BJ (cell line): Measurements from ENCODE around the gene SPINK4. TPM values are rescaled to one million over a fixed set of nuclear protein-coding genes. Genes with fewer than 3 reads are reported as not detected.

Experiments used
- CTCF ChIA-PET: fragments of 350-600 bp; formaldehyde crosslinking; extraction: SDS; loops from one replicate; lab custom pipeline; 2021; ENCODE audit warnings: antibody characterized with exemption, inconsistent platforms; lab: Yijun Ruan, JAX
- POLR2A ChIA-PET: fragments of 300-600 bp; sonication (Branson Sonifier 250); formaldehyde crosslinking; extraction: SDS; loops from one replicate; lab custom pipeline; 2021; ENCODE audit warnings: antibody characterized with exemption; lab: Charles Lee
- DNase-seq: peaks from one replicate; pipeline ENCODE4 v3.0.0-alpha.2; 2011; ENCODE audit warnings: low read depth
- H3K27me3 ChIP-seq: 2 replicates; pipeline ENCODE4 v1.6.0; 2011; ENCODE audit warnings: low read length; ENCODE audit not compliant: control insufficient read depth, insufficient read depth
- H3K36me3 ChIP-seq: 2 replicates; pipeline ENCODE4 v1.5.1; 2011; ENCODE audit warnings: low read length; ENCODE audit not compliant: control insufficient read depth, insufficient read depth
- H3K4me3 ChIP-seq: 2 replicates; pipeline ENCODE4 v1.5.1; 2011; ENCODE audit warnings: low read depth, mild to moderate bottlenecking, control low read depth, low read length
- polyA plus RNA-seq: library from polyadenylated mRNA; depleted of rRNA; stranded (reverse); fragments of >200 nt; gene quantifications from 2 replicates; pipeline ENCODE4 v1.2.3, GENCODE V29; 2011
- TF ChIP-seq, protein P1 (sequence below): IDR thresholded peaks from 2 replicates; pipeline ENCODE4 v1.5.1; 2011; ENCODE audit warnings: low read depth, mild to moderate bottlenecking, control low read depth, inconsistent platforms, low read length, moderate library complexity; ENCODE audit not compliant: insufficient read depth

Gene SPINK4
- polyA plus RNA-seq, 1 experiment: not detected

- H3K27me3 ChIP-seq: no peaks in the 10 kb centered on the region
- H3K36me3 ChIP-seq: peaks cover 17% of the 10 kb centered on the region
- H3K4me3 ChIP-seq: no peak overlapping the region
- ChIA-PET CTCF (interaction anchor here (1.4 kb wide), 1 partner anchor 175 kb away, joined by 5 read pairs; no protein-coding TSS in a partner anchor), POLR2A (no interaction called here)
- TF ChIP-seq, protein P1, sequence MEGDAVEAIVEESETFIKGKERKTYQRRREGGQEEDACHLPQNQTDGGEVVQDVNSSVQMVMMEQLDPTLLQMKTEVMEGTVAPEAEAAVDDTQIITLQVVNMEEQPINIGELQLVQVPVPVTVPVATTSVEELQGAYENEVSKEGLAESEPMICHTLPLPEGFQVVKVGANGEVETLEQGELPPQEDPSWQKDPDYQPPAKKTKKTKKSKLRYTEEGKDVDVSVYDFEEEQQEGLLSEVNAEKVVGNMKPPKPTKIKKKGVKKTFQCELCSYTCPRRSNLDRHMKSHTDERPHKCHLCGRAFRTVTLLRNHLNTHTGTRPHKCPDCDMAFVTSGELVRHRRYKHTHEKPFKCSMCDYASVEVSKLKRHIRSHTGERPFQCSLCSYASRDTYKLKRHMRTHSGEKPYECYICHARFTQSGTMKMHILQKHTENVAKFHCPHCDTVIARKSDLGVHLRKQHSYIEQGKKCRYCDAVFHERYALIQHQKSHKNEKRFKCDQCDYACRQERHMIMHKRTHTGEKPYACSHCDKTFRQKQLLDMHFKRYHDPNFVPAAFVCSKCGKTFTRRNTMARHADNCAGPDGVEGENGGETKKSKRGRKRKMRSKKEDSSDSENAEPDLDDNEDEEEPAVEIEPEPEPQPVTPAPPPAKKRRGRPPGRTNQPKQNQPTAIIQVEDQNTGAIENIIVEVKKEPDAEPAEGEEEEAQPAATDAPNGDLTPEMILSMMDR: no peak
- no peak for DNase-seq
Measured at GRCh38 chr9:33277484-33277883, 37.5 kb downstream of the SPINK4 start.

GRCh38 chr9:33285502-33285901 is 45.5 kb downstream of the SPINK4 start:
- Histone ChIP-seq H3K4me3 (no peak overlapping the region), H3K36me3 (peaks cover 9% of the 10 kb centered on the region), H3K27me3 (no peaks in the 10 kb centered on the region)
- ChIA-PET CTCF (interaction anchor here (0.6 to 1.6 kb wide), 4 partner anchors 32 to 339 kb away, joined by 3 to 5 read pairs (median 4); no protein-coding TSS in a partner anchor), POLR2A (no interaction called here)
- no peak for DNase-seq
- TF ChIP-seq, protein P1: no peak

- H3K27me3 ChIP-seq: no peaks in the 10 kb centered on the region
- POLR2A ChIA-PET: no interaction called here
- TF ChIP-seq, protein P1: peak; percentile 85
- H3K36me3 ChIP-seq: peaks cover 5% of the 10 kb centered on the region
- CTCF ChIA-PET: interaction anchor here (0.7 to 2.3 kb wide), 19 partner anchors 9 to 202 kb away, joined by 3 to 25 read pairs (median 4); partner anchors contain the start of genes AQP3, BAG1 and CHMP5
- H3K4me3 ChIP-seq: no peak overlapping the region
- peak; percentile 15 for DNase-seq
Measured at GRCh38 chr9:33287087-33287490, 47.1 kb downstream of the SPINK4 start.

GRCh38 chr9:33288235-33288634 is 48.3 kb downstream of the SPINK4 start:
- DNase-seq: no peak
- TF ChIP-seq, protein P1: no peak
- Histone ChIP-seq H3K4me3 (no peak overlapping the region), H3K27me3 (no peaks in the 10 kb centered on the region), H3K36me3 (peaks cover 3% of the 10 kb centered on the region; the same call in 1 of the 2 replicates)
- ChIA-PET CTCF (interaction anchor here (0.9 to 2.3 kb wide), 5 partner anchors 10 to 178 kb away, joined by 3 to 25 read pairs (median 4); no protein-coding TSS in a partner anchor), POLR2A (no interaction called here)

DNA sequence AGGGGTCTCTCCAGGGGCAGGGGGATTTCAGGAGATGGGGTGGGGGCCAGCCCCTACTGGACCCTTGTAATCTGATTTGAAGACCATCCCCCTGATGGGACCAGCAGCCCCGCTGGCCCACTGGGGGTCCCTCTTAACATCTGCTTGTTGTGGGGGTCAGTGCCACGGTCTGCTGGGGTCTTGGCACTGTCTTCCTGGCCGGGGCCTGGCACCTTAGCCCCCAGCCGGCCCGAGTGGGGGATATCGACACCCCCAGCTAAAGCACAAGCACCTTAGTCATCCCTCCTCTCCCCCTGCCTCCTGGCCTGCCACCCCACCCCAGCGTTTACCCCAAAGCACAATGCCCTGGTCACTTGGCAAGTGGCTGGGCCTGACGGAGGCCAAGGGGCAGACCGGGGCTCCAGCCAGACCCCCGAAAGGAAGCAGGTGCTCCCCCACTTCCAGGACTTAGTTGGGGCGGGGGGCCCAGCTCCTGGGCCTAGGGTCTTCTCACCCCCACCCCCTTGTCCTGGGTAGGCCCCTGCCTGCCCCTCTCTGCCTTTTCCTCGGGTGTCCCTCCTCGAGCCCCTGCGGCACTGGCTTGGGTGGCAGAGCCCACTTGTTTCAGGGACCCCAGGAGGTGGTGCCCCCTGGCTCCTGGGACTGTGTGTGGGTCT is 49.0 kb downstream of the SPINK4 start:
- ChIA-PET POLR2A (no interaction called here), CTCF (interaction anchor here (1.4 kb wide), 1 partner anchor 10 kb away, joined by 5 read pairs; no protein-coding TSS in a partner anchor)
- Histone ChIP-seq H3K27me3 (no peaks in the 10 kb centered on the region), H3K4me3 (no peak overlapping the region), H3K36me3 (0 out of 2 replicates have a peak, but pooled peaks cover 1% of the 10 kb centered on the region)
- TF ChIP-seq, protein P1: no peak
- DNase-seq: no peak
